IPS-NIHi7 (cell line): ENCODE results near the gene TTBK1.

Experiments used
- DNase-seq: peaks from one replicate; pipeline ENCODE4 v3.0.0; 2012; ENCODE audit warnings: mixed read lengths; ENCODE audit errors: extremely low spot score

Gene TTBK1

DNA sequence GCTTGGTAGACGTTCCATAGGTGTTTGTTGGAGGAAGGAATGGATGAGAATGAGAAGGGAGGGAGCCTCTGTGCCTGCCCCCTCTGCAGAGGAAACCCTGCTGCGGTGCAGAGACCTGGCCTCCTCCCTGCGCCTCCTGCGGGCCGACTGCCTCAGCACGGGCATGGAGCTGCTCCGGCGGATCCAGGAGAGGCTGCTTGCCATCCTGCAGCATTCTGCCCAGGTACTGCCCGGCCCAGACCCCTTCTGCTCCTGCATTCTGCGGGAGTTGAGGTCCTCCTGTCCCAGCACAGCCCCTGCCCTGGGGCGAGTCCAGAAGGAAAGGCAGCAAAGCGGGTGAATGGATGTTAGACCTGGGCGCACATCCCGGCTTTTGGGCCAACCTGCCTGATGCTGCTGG, 20.1 kb upstream of the TTBK1 start:
- DNase-seq = no peak

DNA sequence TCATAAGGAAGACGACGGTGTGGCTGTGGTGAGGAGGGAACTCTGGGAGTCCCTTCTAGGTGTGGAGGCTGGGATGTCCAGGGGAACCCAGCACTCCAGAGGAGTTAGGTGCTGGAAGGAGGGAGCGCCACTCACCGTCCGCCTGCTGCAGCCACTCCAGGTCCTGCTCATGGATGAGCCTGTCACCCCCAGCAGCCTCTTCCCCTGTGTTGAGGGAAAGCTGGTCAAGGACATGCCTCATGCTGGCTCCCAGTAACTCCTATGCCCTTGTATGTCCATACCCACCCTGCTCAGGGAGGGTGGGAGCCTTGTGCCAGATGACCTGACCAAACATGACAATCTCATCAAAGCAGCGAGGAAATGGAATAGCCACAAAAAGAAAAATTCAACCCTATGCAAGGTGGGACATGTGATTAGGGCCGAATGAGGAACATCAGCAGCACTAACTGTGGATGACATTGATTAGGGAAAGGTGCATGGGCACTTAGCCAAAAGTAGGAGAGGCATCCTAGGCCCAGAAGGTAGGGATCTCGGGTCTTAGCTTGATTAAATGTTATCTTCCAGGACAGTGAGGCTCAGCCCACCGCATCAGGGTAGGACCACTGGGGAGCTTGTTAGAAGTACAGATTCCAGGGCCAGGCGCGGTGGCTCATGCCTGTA, 17.0 kb upstream of the TTBK1 start:
- DNase-seq = no peak

DNA sequence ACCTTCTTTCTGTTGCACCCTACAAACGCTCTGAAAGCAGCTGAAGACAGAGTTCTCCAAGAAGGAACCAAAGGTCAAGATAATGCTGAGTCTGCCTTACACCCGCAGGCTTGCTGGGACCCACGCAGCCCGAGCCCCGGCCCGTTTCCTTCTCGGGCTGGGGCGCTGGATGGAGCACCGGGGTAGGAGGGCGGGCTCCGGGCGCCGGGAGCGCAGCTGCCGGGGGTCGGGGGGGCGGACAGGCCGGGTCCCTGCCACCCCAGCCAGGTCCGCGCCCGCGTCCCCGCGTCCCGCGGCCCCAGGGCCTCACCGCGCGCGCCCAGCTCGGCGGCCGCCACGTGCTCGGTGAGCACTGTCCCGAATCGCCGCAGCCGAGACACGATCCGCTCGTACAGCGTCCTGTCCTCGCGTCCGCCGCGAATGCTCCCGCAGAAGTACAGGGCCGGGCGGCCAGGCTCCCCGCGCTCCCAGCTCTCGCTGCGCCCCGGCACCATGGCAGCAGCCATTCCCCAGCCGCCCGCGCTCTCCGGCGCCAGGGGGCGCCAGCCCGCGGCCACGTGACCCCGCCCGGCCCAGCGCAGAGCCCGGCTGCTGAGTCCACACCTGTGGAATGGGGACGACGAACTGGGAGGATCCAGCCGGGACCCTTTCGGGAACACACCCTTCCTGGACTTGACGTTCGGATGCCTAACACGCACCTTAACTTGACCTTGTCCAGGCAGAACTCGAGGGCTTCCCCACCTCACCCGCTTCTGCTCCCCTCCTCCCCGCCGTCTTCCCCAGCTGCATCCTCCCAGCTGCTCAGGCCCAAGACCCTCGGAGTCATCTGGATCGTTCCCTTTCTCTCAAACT, 14.1 kb upstream of the TTBK1 start, which contains the start of gene DNPH1:
Gene DNPH1, minus strand, starts transcription at position 531 of the 852 bp plus-strand sequence. Its CDS starts 25 bp downstream, at position 506.
- DNase-seq = peak; percentile 92

DNA sequence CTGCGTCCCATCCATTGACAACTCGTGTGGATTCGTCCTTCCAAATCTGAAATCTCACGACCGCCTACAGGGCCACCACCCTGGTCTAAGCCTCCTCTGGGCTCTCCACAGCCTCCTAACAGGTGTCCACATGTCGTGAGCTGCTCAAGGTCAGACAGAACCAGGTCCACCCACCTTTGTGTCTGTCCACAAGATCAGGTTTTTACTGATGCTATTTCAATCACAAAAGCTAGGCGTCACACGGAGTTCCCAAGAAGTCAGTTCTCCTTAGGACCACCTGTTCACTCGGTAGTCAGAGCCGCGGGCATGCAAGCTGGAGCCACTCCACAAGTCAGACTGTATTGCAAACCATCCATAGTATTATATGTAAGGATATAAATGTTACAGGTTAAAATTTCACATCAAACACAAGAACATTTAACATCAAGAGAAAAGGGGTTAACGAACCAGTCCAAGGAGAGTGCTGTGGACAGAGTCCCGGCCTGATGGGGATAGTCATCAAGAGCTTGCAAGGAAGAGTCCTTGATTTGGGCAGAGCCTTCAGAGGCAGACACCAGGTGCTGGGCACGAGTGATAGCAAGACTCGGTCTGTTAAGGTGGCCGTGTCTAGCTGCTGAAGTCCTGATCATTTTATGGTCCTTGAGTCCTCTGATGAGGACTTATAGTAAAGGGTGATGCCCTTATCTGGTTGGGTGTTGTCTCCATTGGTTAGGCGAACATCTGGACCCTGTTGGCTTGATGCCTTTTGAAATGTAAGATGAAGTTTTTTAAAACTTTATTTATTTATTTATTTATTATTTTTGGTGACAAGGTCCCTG, 13.3 kb upstream of the TTBK1 start:
- DNase-seq = no peak

DNA sequence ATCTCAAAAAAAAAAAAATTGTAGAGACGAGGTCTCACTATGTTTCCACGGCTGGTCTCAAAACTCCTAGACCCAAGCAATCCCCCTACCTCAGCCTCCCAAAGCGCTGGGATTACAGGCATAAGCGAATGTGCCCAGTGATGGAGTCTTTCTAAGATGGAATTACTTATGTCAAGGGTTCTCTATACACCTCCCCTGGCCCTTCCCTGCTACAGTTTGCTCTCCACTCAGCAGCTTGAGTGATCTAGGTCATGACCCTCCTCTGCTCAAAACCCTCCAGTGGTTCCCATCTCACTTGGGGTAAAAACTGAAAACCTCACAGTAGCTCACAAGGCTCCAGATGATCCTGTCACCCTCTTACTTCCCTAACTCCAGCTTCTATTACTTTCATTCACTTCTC, 12.2 kb upstream of the TTBK1 start:
- DNase-seq = no peak

DNA sequence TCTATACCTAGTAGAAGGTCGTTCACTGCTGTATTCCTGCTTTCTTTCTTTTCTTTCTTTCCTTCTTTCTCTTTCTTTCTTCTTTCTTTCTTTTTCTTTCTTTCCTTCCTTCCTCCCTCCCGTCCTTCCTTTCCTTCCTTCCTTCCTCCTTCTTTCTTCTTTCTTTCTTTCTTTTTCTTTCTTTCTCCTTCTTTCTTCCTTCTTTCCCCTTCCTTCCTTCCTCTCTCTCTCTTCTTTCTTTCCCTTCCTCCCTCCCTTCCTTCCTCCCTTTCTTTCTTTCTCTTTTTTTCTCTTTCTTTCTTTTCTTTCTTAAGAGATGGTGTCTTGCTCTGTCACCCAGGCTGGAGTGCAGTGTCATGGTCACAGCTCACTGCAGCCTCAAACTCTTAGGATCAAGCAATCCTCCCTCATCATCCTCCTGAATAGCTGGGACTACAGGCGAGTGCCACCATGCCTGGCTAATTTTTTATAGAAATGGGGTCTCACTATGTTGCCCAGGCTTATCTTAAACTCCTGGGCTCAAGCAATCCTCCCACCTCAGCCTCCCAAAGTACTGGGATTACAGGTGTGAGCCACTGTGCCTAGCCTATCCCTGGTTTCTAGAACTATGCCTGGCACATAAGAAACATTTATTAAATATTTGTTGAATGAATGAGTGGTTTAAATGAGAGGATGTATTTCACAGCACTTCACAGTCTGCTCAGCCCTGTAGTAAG, 11.4 kb upstream of the TTBK1 start:
- no peak for DNase-seq

DNA sequence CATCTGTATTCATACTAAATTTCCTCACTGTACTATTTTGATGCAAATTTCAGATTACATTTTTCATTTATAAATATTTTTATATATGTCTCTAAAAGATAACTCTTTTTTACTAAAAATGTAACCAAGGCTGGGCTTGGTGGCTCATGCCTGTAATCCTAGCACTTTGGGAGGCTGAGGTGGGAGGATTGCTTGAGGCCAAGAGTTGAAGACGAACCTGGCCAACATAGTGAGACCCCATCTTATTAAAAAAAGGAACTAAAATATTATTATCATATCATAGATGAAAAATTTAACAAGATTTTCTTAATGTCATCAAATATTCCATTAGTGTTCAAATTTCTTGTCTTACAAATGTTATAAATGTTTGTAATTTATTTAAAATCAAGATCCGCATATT, 7.4 kb upstream of the TTBK1 start:
- no peak for DNase-seq

DNA sequence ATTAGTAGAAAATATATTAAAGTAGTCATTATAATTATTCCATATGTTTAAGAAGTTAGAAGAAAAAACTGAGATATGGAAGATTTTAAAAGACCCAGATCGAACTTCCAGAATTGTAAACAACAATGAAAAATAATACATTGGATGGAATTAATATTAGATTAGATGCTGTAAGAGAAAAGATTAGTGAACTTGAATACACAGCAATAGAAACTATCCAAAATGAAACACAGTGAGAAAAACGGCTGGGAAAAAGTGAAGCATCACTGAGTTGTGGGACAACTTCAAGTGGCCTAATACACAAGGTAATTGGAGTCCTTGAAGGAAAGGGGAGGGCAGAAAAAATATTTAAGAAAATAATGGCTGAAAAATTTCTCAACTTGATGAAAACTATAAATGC, 4.2 kb upstream of the TTBK1 start:
- DNase-seq = no peak

DNA sequence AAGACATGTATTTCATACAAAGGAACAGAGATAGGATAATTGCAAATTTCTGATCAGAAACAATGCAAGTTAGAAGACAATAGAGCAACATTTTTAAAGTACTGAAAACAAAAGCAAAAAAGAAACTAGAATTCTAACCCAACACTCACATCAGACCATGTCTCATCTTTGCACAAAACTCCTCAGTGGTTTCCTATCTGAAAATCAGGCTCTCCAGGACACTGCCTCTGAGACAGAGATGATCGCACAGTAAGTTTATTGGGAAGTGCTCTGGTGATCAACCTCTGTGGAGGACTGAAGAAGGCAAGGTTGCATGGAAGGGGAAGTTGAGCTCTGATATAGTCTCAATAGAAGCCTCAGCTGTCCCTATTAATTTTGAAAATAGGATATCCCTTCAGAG, 2.3 kb upstream of the TTBK1 start:
- DNase-seq = no peak

DNA sequence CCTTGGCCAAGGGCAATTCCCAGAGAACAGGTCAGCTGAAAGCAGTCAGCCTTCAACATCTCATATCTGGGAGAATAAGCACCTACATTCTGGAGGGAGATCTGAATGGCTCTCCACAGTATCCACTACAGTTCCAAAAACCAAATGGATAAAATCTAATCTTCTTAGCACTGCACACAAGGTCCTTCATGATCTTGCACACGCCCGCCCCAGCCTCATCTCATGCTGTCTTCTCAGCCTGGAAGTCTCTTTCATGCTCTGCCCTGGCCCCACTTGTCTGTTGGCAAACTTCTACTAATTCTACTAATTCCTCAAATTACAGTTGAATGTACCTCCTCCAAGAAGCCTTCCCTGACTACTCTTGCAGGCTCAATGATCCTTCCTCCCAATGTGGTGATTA, 1.8 kb upstream of the TTBK1 start:
- no peak for DNase-seq

DNA sequence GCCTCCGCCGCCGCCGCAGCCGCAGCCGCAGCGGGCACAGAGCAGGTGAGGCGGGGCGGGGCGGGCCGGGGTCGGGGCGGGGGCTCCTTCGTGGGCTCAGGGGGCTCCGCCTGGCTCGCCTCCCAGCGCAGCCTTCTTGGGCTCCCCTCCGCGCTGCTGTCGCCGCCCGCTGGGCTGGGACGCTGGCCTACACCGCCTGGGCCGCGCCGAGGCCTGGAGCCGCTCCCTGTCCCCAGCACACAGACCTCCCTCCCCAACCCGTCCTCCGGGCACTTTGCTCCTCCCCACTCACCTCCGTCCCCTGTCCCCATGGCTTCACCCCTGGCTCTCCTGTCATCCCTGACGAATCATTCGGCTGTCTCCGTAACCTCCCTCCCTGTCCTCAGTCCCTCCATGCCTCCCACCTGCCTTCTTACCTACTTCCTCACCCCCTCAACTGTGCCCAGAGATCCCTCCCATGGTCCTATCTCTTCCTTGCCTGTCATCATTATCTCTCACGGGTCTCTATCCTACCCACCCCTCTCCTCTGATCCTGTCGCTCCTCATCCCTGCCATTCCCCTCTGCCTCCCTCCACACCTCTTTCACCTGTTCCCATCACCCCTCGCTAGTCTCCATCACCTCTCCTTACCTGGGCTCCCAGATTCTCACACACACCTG, 512 bp downstream of the TTBK1 start:
- no peak for DNase-seq

DNA sequence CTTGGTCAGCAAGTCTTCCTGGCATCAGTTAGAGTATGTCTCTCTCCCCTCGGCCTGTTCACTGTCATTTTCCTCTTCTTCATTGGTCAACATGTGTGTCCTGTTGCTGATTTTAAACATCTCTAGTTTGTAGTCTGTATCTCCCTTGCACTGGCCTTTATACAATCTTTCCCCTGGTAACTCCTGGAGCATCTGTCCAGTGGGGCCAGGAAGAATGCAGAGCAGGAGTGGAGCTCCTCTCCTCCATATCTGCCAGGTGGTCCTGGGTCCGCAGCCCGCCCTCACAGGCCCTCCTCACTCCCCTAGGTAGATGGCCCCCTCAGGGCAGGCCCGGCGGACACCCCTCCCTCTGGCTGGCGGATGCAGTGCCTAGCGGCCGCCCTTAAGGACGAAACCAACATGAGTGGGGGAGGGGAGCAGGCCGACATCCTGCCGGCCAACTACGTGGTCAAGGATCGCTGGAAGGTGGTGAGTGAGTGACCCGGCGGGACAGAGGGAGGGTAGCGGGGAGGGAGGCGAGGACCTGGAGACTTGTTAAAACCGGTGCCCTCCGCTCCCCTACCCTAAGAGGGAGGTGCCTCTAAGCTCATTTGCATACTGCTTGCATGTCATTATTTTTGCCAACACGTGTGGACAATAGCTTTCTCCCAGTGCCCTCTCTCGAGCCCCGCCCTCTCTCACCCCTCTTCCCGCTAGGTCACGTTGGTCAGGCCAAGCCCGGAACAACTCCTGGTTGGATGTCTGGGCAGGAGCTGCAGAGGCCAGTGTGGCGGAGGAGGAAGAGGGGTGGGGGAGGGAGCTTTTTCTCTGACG, 3.2 kb downstream of the TTBK1 start:
- DNase-seq = peak; percentile 87

DNA sequence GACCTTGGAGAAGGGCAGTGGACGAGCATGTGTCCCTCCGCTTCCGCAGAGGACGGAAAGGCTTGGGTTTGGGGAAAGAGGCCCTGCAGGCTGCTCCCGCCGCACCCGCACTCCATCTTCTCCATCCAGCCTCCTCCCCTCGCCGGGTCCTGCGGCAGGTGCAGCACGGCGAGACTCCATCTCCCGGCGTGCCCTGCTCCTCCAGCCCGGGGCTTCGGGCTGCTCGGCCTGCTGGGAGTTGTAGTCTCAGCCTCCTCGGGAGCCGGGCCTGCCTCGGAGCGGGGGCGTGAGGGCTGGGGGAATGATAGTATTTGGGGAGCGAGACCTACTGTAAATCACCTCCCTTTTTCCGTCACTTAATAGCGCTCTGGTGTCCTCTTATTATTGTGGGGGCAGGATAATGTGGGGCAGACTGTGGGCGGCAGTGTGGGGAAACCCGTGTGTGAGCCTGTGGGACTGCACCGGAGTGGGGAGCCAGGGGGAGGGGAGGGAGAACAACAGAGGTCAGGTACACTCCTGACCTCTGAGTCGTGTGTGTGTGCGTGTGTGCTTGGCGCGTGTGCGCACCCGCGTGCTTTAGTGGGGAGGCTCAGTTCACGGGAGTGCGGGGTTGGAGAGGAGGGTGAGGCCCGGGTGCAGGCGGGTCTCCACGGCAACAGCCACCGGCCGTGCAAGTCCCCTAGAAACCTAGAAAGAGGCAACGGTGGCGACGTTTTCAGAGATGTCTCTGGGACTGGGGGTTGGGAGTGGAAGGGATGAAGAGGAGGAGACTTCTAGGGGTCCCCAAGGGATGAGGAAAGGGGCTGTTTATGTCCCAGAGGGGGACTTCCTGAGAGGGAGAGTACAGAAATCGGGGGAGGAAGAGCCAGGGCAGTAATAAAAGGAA, 4.1 kb downstream of the TTBK1 start:
- DNase-seq = peak; percentile 98

DNA sequence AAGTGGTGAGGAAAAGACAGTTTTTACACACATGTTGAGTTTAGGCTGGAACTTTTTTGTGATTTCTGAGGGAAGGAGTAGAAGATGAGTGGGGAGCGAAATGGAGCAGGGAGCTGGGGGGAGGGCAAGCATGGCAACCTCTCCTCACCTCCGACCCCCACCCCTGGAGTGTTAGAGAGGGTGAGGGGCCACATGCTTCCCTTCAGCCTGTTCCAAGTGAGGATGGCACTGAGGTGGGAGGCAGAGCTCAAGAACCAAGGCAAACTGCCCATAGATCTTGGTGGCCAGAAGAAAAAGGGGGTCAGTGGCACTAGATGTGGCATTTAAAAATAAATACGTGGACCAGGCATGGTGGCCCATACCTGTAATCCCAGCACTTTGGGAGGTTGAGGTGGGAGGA, 4.8 kb downstream of the TTBK1 start:
- no peak for DNase-seq

DNA sequence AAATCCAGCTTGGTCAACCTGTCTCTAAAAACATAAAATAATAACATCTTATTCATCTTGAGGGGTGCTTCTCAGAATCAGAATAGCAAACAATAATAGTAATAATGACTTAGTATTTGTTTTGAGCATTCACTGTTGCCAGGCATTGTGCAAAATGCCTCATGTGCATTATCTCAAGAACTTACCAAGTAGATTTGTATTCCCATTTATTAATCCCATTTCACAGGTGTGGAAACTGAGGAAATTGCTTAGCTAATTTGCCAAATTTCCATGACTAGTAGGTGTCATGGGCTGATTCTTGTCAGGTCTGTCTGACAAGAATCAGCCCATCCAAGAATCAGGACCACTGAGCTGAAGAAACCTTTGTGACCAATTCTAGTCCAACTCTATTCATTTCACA, 5.5 kb downstream of the TTBK1 start:
- DNase-seq = no peak

DNA sequence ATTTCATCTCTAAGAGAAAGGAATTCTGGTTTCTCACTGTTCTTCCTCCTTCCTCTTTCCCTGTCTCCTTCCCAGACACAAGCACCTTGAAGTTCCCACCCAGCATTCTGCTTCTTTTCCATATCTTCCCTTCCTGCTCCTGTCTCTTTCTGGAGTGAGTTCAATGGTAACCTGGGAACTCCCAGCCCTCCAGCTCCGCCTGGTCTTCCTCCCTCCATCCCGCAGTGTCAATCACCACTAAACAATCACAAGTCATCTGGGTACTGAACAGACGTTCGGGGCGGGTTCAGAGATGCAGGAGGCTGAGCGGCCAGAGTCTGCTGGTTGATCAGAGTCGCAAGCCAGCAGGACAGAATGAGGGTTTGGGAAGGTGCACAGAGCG, 7.7 kb downstream of the TTBK1 start:
- DNase-seq = no peak

DNA sequence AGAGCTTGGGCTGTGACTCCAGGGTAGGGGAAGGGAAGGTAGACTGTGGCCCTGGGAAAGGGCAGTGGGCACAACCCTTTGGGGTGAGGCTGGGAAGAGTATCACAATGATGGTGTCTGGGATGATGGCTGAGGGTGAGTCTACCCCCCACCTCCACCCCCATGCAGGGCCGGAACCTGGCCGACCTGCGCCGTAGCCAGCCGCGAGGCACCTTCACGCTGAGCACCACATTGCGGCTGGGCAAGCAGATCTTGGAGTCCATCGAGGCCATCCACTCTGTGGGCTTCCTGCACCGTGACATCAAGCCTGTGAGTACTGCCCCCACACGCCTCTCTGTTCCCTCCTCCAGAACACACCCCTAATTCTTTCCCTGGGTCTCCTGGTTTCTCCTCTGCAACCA, 10.1 kb downstream of the TTBK1 start:
- DNase-seq = no peak

DNA sequence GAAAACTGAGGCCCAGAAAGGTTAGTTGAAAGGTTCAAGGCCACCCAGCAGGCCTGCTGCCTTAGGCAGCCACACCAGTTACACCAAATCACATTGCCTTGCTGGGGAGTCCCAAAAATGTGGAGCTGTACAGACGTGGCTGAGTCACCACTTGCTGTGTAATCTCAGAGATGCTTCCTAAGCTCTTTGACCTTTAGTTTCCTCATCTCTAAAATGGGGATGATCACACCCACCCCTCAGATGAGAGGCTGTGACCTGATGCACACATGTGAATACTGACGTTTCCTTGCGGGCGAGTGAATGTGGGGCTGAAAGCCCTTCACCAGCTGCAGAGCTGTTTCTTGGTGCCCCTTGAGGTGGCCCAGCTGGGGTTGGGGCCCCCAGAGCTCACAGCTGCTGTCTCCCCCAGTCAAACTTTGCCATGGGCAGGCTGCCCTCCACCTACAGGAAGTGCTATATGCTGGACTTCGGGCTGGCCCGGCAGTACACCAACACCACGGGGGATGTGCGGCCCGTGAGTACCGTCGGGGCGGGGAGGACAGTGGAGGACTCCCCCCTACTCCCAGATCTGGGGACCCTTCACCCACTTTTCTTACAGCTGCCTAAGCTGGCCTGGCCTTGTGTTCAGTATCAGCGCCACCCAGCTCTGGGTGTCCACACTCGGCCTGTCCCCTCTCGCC, 11.0 kb downstream of the TTBK1 start:
- DNase-seq = no peak

DNA sequence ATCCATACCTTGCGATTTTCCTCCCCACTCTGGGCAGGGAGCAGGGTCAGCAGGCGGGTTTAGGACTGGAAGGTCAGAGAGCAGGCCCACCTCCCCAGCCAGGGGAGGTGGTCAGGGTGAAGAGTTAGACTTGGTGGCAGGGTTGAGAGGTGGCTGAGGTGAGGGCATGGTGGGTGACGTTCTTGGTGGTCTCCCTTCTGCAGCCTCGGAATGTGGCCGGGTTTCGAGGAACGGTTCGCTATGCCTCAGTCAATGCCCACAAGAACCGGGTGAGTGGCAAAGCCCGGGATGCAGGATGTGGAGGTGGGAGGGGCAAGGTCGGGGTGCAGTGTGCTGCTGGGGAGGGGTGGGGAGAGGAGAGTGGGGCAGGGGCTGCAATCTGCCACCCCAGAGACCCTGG, 11.6 kb downstream of the TTBK1 start:
- DNase-seq = no peak
